B cell (primary cell): ENCODE results near the gene GTF3C5.

Experiments
- EZH2 ChIP-seq: IDR thresholded peaks from 2 replicates; pipeline ENCODE4 v1.6.1; 2012; ENCODE audit warnings: borderline replicate concordance, low read depth, mild to moderate bottlenecking, moderate library complexity, low read length; ENCODE audit not compliant: insufficient read depth, poor library complexity, severe bottlenecking
- TF ChIP-seq, protein P1 (sequence below): fragments of 200-600 bp; IDR thresholded peaks from one replicate; pipeline ENCODE4 v1.8.0; 2022; ENCODE audit warnings: antibody characterized with exemption, mild to moderate bottlenecking

DNA sequence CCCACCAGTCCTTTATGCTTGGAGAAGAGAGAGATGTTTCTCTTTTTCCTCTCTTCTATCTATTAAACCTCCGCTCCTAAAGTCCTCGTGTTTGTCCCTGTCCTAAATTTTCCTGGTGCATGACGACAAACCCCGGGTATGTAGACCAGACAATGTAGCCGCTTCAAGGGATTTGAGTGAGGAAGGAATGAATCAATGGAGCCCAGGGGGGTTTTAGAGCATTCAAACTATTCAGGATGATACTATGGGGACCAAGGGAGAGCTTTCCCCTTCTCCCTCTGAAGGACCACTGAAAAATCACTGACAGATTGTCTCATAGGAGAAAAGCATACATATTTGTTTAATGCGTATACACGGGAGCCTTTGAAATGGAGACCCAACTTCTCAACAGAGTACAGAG, 49.4 kb downstream of the GTF3C5 start:
- TF ChIP-seq, protein P1, sequence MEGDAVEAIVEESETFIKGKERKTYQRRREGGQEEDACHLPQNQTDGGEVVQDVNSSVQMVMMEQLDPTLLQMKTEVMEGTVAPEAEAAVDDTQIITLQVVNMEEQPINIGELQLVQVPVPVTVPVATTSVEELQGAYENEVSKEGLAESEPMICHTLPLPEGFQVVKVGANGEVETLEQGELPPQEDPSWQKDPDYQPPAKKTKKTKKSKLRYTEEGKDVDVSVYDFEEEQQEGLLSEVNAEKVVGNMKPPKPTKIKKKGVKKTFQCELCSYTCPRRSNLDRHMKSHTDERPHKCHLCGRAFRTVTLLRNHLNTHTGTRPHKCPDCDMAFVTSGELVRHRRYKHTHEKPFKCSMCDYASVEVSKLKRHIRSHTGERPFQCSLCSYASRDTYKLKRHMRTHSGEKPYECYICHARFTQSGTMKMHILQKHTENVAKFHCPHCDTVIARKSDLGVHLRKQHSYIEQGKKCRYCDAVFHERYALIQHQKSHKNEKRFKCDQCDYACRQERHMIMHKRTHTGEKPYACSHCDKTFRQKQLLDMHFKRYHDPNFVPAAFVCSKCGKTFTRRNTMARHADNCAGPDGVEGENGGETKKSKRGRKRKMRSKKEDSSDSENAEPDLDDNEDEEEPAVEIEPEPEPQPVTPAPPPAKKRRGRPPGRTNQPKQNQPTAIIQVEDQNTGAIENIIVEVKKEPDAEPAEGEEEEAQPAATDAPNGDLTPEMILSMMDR, result no peak
- TF ChIP-seq EZH2, result no peak
